Islet precursor cell (in vitro differentiated cells): ENCODE data around the gene NFIA.

ENCODE experiments used
- DNase-seq: peaks from one replicate; pipeline ENCODE4 v3.0.0-alpha.2; 2018

NFIA gene

DNA sequence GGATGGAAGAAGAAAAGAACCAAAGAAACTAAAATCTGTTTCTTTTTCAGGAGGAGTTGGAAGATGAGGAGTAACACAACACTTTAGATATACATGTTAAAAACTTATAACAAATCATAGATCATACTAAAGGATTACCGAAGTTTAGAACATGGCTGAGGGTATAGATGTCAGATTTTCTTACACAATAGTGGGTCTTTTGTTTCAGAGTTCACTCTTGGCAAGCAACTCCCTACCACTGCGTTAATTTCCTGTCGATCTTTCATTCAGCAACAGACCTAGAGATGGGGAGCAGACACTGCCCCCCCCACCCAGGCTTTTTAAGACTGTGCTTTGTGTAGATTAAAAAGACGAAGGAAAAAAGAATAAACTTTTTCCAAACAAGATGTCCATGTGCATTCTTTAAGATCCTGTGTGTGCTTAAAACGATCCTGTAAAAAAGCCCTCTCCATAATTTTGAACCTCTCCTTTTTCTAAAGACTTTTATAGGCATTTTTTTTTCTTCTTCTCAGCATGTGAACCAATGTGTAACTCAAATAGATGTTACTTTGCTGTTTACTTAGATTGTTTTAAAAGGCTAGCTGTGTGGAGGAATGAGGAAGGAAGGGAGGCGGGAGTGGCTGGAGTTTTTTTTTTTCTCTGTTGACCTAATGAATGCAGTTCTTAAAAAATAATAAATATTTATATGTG, 50.4 kb downstream of the NFIA start:
- no peak for DNase-seq

DNA sequence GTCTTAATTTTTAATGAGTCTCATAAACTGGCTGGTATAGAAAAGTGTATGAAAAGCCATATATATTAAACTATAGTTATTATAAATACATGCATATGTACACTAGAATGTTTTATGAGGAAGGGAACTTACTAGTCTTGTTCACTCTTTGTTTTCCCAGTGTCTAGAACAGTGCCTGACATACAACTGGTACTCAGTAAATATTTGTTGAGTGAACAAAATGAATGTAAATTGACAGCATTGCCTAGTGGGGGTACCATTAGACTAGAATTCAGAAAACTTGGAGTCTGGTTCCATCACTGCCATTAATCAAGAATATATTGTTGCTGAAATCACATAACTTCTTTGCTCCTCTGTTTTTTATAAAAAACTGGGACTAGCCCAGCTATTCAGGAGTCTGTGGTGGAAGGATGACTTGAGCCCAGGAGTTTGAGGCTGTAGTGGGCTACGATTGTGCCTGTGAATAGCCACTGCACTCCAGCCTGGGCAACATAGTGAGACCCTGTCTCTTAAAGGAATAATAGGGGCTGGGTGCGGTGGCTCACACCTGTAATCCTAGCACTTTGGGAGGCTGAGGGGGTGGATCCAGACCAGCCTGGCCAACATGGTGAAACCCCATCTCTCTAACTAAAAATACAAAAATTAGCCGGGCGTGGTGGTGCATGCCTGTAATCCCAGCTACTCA, 51.1 kb downstream of the NFIA start:
- DNase-seq = no peak

DNA sequence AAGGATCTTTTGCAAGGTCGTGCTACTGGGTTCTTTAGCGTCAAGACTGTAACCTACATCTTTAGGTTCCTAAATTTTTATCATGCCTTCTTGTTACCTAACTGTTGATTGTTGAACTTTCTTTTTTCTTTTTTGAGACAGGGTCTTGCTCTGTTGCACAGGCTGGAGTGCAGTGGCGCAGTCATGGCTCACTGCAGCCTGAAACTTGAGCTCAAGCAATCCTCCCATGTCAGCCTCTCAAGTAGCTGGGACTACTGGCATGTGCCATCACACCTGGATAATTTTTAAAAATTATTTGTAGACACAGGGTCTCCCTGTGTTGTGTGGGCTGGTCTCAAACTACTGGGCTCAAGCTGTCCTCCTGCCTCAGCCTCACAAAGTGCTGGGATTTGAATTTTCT, 52.9 kb downstream of the NFIA start:
- no peak for DNase-seq

DNA sequence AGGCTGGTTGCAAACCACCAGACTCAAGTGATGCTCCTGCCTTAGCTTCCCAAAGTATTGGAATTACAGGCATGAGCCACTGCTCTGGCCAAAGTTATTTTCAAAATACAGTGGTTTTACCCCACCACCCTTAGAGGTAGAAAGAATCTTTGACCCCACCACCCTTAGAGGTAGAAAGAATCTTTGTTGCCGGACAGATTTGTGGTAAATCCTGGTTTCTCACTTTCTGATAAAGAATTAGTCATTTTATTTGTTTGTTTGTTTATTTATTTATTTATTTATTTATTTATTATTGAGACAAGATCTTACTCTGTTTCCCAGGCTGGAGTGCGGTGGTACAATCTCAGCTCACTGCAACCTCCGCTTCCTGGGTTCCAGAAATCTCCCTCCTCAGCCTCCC, 55.9 kb downstream of the NFIA start:
- DNase-seq = no peak

DNA sequence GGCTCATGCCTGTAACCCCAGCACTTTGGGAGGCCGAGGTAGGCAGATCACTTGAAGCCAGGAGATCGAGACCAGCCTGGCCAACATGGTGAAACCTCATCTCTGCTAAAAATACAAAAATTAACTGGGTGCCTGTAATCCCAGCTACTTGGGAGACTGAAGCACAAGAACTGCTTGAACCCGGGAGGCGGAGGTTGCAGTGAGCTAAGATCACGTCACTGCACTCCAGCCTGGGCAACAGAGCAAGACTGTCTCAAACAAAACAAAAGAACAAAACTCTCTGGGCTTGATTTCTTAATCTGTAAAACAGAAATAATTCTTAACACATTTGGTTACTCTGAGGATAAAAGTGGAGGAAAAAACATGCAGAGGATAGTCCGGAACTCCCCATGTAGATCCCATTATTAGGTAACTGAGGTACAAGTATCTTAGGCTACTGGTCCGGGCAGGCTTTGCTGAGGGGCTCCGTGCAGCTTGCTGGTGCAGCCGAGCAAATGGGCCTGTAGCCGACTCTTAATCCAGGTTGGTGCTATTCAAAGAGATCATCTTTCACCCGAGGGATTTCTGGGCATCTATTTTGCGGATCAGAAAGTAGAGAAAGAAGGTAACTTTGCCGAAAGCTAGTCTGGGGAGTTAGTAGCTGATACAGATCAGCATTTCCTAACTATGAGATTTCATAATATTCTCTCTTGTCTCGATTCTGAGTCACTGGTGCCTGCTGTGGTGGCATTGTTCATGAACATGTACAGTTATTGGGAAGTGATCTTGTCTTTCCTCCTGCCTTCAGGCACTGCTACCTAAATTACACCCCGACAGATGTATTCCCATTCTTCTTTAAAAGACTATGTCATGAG, 56.8 kb downstream of the NFIA start:
- no peak for DNase-seq

DNA sequence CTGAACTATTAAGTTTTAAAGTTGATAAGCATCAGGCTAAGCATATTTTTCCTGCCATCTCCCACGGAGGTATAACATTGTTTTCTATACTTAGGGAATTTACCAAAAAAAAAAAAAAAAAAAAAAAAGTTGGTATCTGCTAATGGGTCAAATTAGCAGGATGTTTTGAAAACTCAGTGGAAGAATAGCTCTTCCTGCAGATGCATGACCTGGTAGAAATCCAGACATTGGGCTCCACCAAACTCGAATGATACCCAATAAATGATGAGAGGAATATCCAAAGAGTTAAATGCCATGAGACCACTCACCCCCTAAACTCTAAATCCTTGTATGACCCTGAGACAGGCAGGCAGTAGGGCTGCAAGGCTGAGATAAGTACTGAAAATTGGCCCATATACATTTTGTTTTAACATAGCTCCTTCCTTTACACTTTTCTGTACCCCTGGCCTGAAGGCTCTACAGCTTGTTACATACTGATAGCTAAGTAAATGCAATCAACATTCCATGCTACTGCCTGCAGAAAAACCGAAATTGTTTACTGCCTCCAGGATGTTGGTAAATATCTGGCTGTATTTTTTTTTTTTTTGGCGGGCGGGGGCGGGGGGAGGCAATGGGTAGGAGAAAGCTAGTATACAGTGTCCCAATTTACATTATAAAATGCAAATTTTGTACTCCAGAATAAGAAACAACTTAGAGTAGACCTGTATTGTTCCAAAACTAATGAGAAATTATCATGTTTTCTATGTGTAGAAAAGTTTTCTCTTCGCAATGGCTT, 57.6 kb downstream of the NFIA start:
- DNase-seq = no peak

DNA sequence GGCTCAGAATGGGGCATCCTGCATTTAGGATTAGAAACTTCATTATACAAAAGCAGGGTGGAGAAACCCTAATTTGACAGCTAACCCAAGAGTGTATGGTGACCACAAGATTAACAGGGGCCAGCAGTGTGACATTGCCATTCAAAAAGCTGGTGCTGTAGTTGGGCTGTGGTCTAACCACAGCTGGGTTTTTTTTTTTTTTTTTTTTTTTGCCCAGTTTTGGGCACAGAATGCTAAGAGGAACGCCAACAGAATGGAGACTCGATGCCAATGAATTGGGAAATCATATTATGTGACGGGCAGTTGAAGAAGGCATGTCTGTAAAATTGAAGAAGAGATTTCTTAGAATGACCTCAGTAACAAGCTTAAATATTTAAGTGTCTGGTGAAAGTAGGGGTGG, 58.4 kb downstream of the NFIA start:
- DNase-seq = no peak

DNA sequence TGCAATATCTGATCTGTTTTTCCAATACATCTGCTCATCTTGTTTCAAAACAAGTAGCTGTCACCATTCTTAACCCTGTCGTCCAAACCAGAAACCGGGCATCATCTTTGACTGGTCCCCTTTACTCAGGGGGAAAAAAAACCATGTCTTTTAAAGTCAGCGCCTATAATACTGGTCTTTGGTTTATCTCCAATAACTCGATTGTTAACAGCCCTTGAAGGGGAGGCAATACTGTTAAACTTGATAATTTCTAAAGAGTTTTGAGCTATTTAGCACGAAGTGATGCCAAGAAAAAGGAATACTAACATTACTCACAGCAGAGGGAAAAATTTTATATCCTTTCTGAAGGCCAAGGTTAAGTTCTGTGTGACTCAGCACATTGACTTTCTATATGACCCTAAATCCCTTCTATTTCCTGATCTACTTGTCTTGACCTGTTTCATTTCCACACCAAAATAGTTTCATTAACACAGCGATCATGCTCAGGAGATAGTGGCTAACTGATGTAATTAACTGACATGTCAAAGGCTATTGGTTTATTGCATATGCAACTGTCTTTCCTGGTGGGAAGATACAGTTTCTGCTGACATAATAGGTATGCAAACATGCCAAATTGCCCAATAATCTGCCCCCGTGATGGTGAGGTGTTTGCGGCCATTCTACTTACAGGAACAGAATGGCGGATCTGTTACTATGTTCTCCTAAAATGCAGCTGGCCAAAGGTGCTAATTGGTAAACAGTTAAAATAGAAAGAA, 59.1 kb downstream of the NFIA start:
- no peak for DNase-seq

DNA sequence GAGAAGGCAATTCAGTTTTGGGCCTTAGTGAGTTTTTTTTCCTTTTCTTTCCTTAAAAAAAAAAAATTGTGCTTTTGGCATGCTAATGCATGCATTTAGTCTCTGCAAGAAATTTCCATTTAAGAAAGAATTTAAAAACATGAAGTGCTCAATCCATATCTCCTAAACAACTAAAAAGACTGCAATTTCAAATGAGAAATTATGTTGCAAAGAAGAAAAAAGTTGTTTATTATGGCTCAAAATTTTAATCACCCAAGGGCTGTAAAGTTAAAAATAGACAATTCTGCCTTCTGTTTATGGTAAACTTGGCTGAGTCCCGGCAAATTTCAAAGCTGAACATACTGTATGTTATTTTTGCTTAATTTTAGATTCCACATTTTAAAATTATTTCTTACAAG, 59.7 kb downstream of the NFIA start:
- DNase-seq = no peak

DNA sequence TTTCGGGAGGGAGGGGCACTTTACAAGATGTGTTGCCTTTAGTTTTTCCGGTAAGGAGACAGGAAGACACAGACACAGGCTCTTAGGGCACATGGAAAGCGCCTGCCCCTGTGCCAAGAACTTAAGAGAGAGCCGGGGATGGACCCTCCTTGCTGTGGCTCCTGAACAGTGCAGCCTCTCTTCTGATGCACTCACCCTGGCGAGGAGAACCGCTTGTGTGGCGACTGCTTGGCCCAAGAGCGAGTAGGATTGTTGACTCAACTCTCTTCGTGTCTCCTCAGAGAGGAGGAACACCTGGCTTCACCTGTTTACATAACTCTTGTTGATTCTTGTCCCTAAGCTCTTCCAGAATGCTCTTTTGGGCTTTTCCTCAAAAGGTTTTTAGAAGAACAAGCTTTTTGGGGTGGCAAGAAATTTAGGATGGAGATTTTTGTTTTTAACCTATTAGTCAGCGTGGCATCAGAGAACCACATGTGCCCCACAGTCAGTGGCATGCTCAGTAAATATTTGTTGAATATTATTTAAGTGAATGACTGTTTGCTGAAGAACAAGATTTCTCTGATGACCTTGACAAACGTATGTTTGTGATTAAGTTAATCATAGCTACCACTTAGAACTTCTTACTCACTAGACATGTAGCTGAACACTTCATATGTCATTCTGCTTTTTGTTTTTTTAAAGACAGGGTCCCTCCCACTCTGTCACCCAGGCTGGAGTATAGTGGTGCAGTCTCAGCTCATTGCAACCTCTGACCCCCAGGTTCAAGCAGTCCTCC, 60.6 kb downstream of the NFIA start:
- DNase-seq = no peak

DNA sequence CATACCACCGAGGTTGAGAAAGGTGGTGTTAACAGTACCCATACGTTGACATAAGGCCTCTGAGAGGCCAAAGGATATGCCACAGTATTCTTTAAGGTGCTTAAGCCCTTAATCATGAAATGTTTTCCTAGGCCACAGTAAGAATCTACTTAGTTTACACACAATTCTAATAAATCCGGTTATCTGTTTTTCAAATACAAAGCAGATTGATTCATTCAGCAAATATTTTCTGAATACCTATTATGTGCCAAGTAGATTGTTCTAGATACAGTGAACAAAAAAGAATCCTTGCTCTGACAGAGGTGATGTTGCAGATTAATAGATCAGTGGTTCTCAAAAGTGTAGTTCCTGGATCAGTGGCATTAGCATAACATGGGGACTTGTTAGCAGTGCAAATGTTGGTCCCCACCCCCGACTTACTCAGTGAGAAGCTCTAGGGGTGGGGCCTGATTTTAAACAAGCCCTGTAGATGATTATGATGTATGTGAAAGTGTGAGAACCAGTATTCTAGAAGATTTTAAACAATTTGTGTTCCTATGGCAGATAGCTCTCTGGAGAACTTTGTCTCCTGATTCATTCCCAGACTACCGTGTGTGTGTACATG, 61.6 kb downstream of the NFIA start:
- DNase-seq = no peak

DNA sequence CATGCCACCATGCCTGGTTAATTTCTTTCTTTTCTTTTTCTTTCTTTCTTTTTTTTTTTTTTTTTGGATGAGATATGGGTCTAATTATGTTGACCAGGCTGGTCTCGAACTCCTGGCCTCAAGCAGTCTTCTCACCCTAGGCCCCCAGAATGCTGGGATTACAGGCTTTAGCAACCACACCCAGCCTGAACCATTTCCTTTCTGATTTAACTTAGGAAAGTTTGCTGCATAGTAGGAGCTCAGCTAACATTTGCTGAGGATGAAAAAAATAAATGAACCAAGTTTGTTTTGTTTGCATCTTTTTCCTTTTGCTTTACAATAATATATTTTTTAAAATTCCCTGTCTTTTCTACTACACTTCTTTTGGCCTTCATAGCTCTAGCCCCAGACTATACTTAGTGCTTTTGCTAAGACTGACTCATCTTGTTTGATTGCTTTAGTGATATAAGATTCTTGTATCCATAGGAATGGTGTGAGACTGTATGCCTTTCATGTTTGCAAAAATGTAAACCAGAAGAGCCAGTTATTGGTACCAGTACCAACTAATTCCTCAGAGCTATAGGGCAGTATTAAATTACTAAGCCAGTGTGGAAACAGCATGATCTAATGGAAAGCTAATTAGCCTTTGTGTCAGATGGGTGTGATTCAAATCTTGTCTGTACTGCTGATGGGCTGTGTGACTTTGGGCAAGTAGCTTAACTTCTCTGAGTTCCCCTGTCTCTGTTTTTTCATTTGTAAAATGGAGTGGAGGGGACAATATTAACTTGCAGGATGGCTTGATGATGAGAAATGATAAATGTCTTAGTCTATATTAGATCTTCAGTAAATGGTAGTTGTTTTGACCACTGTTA, 66.9 kb downstream of the NFIA start:
- DNase-seq = no peak

DNA sequence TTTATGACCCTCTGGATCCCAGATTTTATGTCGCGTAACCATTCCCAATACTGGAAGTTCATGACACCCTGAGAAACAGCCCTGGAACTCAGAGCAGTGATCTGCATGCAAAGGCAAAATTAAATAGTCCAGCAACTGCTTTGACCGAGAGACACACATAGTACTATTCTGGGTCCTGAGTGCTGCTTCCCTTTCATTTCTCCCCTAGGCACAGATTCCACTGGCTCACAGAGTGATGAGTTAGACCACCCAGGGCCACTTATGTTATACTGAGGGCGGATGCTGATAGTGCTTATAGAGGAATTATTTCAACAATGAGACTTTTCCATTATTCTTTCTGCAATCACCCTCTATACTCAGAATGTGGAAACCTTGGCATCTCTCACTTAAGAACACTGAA, 69.2 kb downstream of the NFIA start:
- no peak for DNase-seq

DNA sequence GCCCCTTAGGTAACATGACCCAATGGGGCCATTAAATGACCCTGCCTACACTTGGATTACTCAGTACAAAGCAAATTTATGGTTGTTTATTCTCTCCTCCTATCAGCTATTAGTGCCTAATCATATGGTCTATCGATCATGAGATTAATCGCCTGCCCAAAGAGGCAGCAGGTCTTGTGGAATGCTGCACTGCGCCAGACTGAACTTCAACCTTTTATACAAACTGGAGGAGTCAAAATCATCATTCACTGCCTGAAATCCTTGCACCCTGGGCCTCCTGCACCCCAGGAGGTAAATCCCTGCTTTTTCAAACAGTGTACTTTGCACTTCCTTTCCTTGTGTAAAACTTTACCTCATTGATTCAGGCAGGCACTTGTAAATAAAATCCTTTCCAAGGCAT, 69.7 kb downstream of the NFIA start:
- DNase-seq = no peak

DNA sequence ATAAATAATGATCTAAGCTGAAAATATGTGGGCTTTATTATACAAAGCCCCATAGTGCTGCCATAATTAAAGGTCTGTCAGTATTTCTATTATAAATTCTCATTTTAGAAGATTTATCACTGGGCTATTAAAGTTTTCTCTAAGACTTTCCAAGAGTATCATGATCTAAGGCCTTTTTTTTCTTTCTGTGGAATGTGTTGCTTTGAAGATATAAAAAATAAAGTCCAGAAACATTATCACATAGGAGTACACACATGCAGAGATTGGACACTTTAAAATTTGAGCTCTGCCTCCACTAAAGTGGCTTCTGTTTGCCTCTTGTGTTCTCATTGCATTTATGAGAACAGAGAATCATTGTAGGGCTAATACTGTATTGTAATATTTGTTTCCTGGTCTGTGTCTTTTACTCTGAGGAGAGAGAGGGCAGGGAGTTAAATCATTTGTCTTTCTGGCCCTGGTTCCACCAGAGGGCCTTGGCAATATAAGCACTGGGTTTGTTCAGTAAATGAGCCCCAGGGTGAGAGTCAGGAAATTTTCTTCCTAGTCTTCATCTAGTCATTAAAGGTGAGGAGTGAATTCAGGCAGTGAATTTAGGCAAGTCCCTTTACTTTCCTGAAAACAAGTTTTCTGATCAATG, 70.2 kb downstream of the NFIA start:
- no peak for DNase-seq

DNA sequence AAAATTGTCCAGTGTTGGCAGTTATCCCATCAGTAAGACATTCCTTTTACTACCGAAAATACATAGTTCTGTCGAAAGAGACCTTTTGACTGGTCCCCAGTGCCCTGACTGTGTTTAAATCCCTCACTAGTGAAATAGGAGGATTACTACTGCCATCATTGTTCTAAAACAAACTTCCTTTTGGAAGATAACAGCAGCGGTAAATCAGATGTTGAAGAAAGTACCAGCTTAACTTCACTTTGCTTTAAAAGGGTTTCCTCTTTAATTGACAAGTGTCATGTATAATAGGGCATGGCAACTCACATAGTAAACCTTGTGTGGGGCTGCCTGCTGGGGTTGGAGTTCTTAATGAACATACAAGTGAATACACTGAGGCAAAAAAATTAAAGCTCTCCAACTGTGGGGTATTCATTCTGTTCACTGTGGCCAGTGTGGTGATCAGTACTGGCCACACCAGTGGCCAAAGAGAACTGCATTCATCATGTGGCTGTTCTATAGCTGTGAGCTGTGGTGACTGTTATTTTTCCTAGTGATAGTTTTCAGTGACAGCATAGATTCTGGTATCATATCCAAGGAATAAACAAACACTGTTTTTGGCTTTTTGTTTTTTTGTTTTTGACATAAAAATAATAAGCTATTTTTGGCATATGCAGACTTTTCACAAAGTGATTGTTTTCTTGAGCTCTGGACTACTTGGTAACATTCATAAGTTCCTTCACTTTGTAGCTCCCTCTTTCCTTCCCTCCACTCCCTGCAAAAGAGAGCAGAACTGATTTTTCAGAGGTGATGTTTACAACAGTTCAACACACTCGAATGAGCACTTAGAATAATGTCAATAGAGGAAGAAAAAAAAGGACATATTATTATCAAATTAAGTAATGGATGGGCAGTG, 74.5 kb downstream of the NFIA start:
- DNase-seq = no peak

DNA sequence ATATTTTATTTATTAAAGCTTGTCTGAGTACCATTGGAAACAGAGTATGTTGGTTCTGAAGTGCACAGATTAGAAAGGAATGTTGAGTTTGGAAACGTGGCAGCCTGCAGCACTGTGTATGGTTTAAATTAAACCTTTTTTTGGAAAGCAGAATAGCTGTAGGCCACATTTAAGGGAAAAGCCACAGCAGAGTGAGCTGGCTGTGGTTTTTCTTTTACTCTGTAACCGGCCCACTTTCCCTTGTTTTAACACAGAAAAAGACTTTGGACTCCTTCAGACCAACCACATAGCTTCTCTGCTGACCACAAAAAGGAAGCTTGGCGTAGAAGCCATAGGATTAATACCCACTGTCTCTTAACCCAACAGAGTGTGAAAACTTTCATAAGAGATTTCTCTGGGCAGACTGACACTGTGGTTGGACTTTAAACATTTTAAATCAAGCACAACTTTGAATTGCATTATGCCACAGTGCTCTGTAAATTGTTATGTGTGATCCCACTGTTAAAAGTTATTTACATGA, 75.2 kb downstream of the NFIA start:
- DNase-seq = peak; percentile 66

DNA sequence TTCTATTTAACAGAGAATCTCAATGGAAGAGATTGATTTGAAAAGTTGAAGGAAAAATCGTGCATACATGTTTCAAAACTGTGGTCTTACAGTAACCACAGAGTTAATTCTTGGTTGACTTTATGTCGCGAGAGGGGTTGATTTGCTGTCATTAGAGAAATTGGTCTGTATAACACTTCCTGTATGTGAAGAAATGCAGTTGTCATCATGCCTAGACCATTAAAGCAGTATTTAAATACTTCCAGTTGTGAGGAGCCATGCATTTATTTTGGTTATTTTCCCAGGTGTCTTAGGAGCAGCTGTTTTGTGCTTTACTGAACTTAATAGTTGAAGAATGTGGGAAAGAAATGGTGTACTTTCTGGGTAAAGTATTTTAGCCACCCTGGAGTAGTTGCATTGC, 76.2 kb downstream of the NFIA start:
- DNase-seq = no peak
